ENCODE results near the gene STAT2.
"Not testable (repeated sequence)": the region's sequence is repeated elsewhere in the genome, so short reads cannot be mapped to it uniquely, and the experiment has no call there.

Gene STAT2

GRCh38 chr12:56359851-56360767 is at the start of gene STAT2:
Gene STAT2 (minus strand): TSS chr12:56360107. CDS start chr12:56356571, 3,536 bp downstream.
- DNase-seq, result peak; percentile 100

GRCh38 chr12:56408799-56409417 is 49.0 kb upstream of the STAT2 start:
- DNase-seq, result no peak

GRCh38 chr12:56404227-56404626 is 44.3 kb upstream of the STAT2 start:
- DNase-seq, result not testable (repeated sequence)

GRCh38 chr12:56401612-56402011 is 41.7 kb upstream of the STAT2 start:
- DNase-seq, result not testable (repeated sequence)

- DNase-seq, result not testable (repeated sequence)
Observed at GRCh38 chr12:56401125-56401524, 41.2 kb upstream of the STAT2 start.

GRCh38 chr12:56399466-56399865 is 39.6 kb upstream of the STAT2 start:
- not testable (repeated sequence) for DNase-seq

- no peak for DNase-seq
Observed at GRCh38 chr12:56398324-56398723, 38.4 kb upstream of the STAT2 start.

- no peak for DNase-seq
Observed at GRCh38 chr12:56392331-56392730, 32.4 kb upstream of the STAT2 start.

GRCh38 chr12:56391721-56392120 is 31.8 kb upstream of the STAT2 start:
- DNase-seq, result peak; percentile 46

- DNase-seq, result peak; percentile 11
Observed at GRCh38 chr12:56389412-56389811, 29.5 kb upstream of the STAT2 start.

- DNase-seq, result peak; percentile 44
Observed at GRCh38 chr12:56387152-56387736, 27.3 kb upstream of the STAT2 start.

- peak; percentile 33 for DNase-seq
Observed at GRCh38 chr12:56385873-56386272, 26.0 kb upstream of the STAT2 start.

GRCh38 chr12:56382611-56383010 is 22.7 kb upstream of the STAT2 start:
- peak; percentile 44 for DNase-seq

GRCh38 chr12:56377989-56378316 is 18.0 kb upstream of the STAT2 start:
- no peak for DNase-seq

- DNase-seq, result peak; percentile 59
Observed at GRCh38 chr12:56377310-56377988, 17.5 kb upstream of the STAT2 start.

- peak; percentile 29 for DNase-seq
Observed at GRCh38 chr12:56375598-56376434, 15.9 kb upstream of the STAT2 start.

- DNase-seq, result no peak
Observed at GRCh38 chr12:56374726-56375597, 15.1 kb upstream of the STAT2 start.

- no peak for DNase-seq
Observed at GRCh38 chr12:56373515-56373914, 13.6 kb upstream of the STAT2 start.

GRCh38 chr12:56366948-56367347 is 7.0 kb upstream of the STAT2 start:
- DNase-seq, result peak; percentile 45

- peak; percentile 38 for DNase-seq
Observed at GRCh38 chr12:56362130-56363059, 2.5 kb upstream of the STAT2 start, which contains the start of gene APOF. Gene APOF (minus strand): TSS chr12:56362857. CDS start chr12:56362745, 112 bp downstream.
